Erythroblast (primary cell): ENCODE measurements around the gene FKBP8.

Experiments used
- GATA1 ChIP-seq: IDR thresholded peaks from 2 replicates; pipeline ENCODE4 v1.6.1; 2011; ENCODE audit warnings: low read depth, mild to moderate bottlenecking, control low read depth, low read length, moderate library complexity
- POLR2A ChIP-seq: IDR thresholded peaks from 2 replicates; pipeline ENCODE4 v1.6.1; 2011; ENCODE audit warnings: mild to moderate bottlenecking, low read length

GRCh38 chr19:18502246-18502637, 41.1 kb downstream of the FKBP8 start:
- no peak for TF ChIP-seq POLR2A
- TF ChIP-seq GATA1: no peak
